ENCODE results near the gene LCT.

DNA sequence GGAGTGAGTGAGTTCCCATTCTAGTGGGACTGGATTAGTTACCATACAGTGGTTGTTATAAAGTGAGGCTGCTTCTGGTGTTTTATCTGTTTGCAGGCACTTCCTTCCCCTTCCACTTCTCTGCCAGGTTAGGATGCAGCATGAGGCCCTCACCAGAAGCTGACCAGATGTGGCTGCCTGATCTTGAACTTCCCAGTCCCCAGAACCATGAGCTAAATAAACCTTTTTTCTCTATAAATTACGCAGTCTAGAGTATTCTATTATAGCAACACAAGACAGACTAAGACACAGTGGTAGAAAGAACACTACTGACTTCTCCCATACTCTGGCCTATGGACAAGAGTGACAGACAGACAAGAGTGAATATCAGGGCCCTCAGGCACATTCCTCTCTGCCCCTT, 14.1 kb downstream of the LCT start:
- no peak for TF ChIP-seq ZNF12 (CRISPR knock-in tag; IDR thresholded peaks at IDR 0.05)
- no peak for TF ChIP-seq CTCF (IDR thresholded peaks at IDR 0.05 in 2 of 3, conservative IDR thresholded peaks at IDR 0.05 in 1 of 3; ENCODE audit: insufficient read depth in 2 of 3, low read depth in 1 of 3, low read length in 3 of 3)
- TF ChIP-seq POLR2AphosphoS5 (IDR thresholded peaks at IDR 0.05; ENCODE audit: control insufficient read depth, insufficient read depth, low read depth, low read length): no peak
- TF ChIP-seq POLR2A (conservative IDR thresholded peaks at IDR 0.05): no peak
- no peak for TF ChIP-seq ZNF583 (CRISPR knock-in tag; IDR thresholded peaks at IDR 0.05)
- no peak for TF ChIP-seq EHMT2 (IDR thresholded peaks at IDR 0.05)
- TF ChIP-seq TAF1 (IDR thresholded peaks at IDR 0.05; ENCODE audit: control insufficient read depth, extremely low read depth, insufficient read depth, low read length, severe bottlenecking): no peak
- no peak for TF ChIP-seq ATF3 (IDR thresholded peaks at IDR 0.05)
- TF ChIP-seq ATF3 (CRISPR knock-in tag; conservative IDR thresholded peaks at IDR 0.05): no peak
- no peak for TF ChIP-seq NR0B1 (IDR thresholded peaks at IDR 0.05; ENCODE audit: partially characterized antibody)
- TF ChIP-seq CHD2 (IDR thresholded peaks at IDR 0.05; ENCODE audit: low read depth, low read length): no peak
- TF ChIP-seq ZNF507 (tag; conservative IDR thresholded peaks at IDR 0.05): no peak
- no peak for TF ChIP-seq EZH2 (IDR thresholded peaks at IDR 0.05; ENCODE audit: borderline replicate concordance, low read depth, low read length)
- no peak for TF ChIP-seq RNF2 (IDR thresholded peaks at IDR 0.05)

Data from K562 (cell line).